Vagina (tissue), 2 donors: ENCODE data around the gene SAMHD1.

Experiments used
- CTCF ChIP-seq, 3 experiments: fragments of 450-650 bp in 2 of 3; fragments of 200-600 bp in 1 of 3; sonication (generic) in 1 of 3; IDR thresholded peaks; one replicate each; pipeline ENCODE4 v1.5.1; 2017 to 2019; ENCODE audit warnings: antibody characterized with exemption in 3 of 3, mild to moderate bottlenecking in 2 of 3, moderate library complexity in 2 of 3
- POLR2AphosphoS5 ChIP-seq, 2 donors: sonication (generic); formaldehyde crosslinking; IDR thresholded peaks; one replicate each; pipeline ENCODE4 v1.9.0; 2017; ENCODE audit warnings: antibody characterized with exemption in 2 of 2, mild to moderate bottlenecking in 2 of 2, low read depth in 1 of 2; ENCODE audit not compliant: insufficient read depth in 1 of 2

GRCh38 chr20:36880741-36881250 lies 70.7 kb downstream of the SAMHD1 start:
- TF ChIP-seq POLR2AphosphoS5 (IDR thresholded peaks at IDR 0.05; ENCODE audit: insufficient read depth in 1 of 2, low read depth in 1 of 2) (no peak), CTCF (IDR thresholded peaks at IDR 0.05) (no peak)
